Suprapubic skin (tissue), 3 donors: ENCODE data around the gene MRPL30.
"Not testable (repeated sequence)": the region's sequence is repeated elsewhere in the genome, so short reads cannot be mapped to it uniquely, and the experiment has no call there.

Experiments used
- EP300 ChIP-seq: sonication (generic); formaldehyde crosslinking; IDR thresholded peaks from one replicate; pipeline ENCODE4 v1.6.1; 2017; ENCODE audit warnings: antibody characterized with exemption
- POLR2A ChIP-seq, 2 donors: fragments of 450-650 bp; IDR thresholded peaks; one replicate each; pipeline ENCODE4 v1.6.1; 2017; ENCODE audit warnings: antibody characterized with exemption in 2 of 2, mild to moderate bottlenecking in 2 of 2, moderate library complexity in 2 of 2
- TF ChIP-seq, protein P1 (sequence below), 2 donors: fragments of 200-600 bp in 1 of 2; fragments of 450-650 bp in 1 of 2; sonication (generic) in 1 of 2; IDR thresholded peaks; one replicate each; pipeline ENCODE4 v1.5.1; 2016 to 2019; ENCODE audit warnings: antibody characterized with exemption in 2 of 2, mild to moderate bottlenecking in 1 of 2, moderate library complexity in 1 of 2

DNA sequence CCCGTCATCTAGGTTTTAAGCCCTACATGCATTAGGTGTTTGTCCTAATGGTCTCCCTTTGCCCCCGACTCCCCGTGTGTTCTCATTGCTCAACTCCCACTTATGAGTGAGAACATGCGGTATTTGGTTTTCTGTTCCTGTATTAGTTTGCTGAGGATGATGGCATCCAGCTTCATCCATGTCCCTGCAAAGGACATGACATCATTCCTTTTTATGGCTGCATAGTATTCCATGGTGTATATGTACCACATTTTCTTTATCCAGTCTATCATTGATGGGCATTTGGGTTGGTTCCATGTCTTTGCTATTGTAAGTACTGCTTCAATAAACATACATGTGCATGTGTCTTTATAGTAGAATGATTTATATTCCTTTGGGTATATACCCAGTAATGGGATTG, 11.4 kb downstream of the MRPL30 start:
- TF ChIP-seq, protein P1, sequence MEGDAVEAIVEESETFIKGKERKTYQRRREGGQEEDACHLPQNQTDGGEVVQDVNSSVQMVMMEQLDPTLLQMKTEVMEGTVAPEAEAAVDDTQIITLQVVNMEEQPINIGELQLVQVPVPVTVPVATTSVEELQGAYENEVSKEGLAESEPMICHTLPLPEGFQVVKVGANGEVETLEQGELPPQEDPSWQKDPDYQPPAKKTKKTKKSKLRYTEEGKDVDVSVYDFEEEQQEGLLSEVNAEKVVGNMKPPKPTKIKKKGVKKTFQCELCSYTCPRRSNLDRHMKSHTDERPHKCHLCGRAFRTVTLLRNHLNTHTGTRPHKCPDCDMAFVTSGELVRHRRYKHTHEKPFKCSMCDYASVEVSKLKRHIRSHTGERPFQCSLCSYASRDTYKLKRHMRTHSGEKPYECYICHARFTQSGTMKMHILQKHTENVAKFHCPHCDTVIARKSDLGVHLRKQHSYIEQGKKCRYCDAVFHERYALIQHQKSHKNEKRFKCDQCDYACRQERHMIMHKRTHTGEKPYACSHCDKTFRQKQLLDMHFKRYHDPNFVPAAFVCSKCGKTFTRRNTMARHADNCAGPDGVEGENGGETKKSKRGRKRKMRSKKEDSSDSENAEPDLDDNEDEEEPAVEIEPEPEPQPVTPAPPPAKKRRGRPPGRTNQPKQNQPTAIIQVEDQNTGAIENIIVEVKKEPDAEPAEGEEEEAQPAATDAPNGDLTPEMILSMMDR (IDR thresholded peaks at IDR 0.05): not testable (repeated sequence)
- not testable (repeated sequence) for TF ChIP-seq POLR2A (IDR thresholded peaks at IDR 0.05); EP300
